ENCODE measurements around the gene HORMAD2.
A peak's percentile ranks its signal among the peaks of the same experiment; 100 is the strongest.
"Not testable (repeated sequence)": the region's sequence is repeated elsewhere in the genome, so short reads cannot be mapped to it uniquely, and the experiment has no call there.

HORMAD2 gene

GRCh38 chr22:30212363-30212995, 132.2 kb downstream of the HORMAD2 start:
- DNase-seq = no peak

- no peak for DNase-seq
Observed at GRCh38 chr22:30212996-30213441, 132.8 kb downstream of the HORMAD2 start.

GRCh38 chr22:30214703-30215407, 134.6 kb downstream of the HORMAD2 start:
- no peak for DNase-seq

GRCh38 chr22:30216272-30216671, 136.0 kb downstream of the HORMAD2 start:
- DNase-seq = not testable (repeated sequence)

- no peak for DNase-seq
Observed at GRCh38 chr22:30216710-30217109, 136.4 kb downstream of the HORMAD2 start.

- DNase-seq = no peak
Observed at GRCh38 chr22:30217698-30218560, 137.7 kb downstream of the HORMAD2 start.

- no peak for DNase-seq
Observed at GRCh38 chr22:30219049-30219654, 138.9 kb downstream of the HORMAD2 start.

GRCh38 chr22:30219668-30220278, 139.5 kb downstream of the HORMAD2 start:
- no peak for DNase-seq

GRCh38 chr22:30220338-30221012, 140.2 kb downstream of the HORMAD2 start:
- DNase-seq = no peak

- DNase-seq = peak; percentile 41
Observed at GRCh38 chr22:30221121-30221992, 141.1 kb downstream of the HORMAD2 start.

GRCh38 chr22:30222321-30222720, 142.1 kb downstream of the HORMAD2 start:
- no peak for DNase-seq

- DNase-seq = no peak
Observed at GRCh38 chr22:30223303-30223702, 143.0 kb downstream of the HORMAD2 start.

- DNase-seq = no peak
Observed at GRCh38 chr22:30224161-30224857, 144.0 kb downstream of the HORMAD2 start.

GRCh38 chr22:30225220-30225927, 145.1 kb downstream of the HORMAD2 start:
- no peak for DNase-seq

- DNase-seq = no peak
Observed at GRCh38 chr22:30226192-30226832, 146.0 kb downstream of the HORMAD2 start.

Measured in stimulated activated CD4-positive, alpha-beta T cell treated with anti-CD3 and anti-CD28 coated beads, Interleukin-4, amount 100 ng/mL, for 1 hour (primary cell).